Measurements from ENCODE around the gene SLC6A13.

Gene SLC6A13

DNA sequence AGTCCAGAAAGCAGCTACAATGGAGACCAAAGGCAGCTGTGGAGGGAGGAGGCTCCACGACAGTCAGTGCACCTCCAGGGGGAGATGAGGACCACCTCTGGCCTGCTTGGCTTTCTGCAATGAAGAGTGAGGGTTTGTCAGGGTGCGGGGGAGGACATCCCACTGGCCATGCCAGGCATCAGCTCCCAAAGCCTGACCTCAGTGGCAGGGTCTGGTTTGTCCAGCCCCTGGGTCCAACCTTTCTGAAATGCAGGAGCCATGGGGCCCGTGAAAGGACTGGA is 83.9 kb downstream of the SLC6A13 start:
- DNase-seq (ENCODE audit: low read depth in 2 of 2) = no peak

DNA sequence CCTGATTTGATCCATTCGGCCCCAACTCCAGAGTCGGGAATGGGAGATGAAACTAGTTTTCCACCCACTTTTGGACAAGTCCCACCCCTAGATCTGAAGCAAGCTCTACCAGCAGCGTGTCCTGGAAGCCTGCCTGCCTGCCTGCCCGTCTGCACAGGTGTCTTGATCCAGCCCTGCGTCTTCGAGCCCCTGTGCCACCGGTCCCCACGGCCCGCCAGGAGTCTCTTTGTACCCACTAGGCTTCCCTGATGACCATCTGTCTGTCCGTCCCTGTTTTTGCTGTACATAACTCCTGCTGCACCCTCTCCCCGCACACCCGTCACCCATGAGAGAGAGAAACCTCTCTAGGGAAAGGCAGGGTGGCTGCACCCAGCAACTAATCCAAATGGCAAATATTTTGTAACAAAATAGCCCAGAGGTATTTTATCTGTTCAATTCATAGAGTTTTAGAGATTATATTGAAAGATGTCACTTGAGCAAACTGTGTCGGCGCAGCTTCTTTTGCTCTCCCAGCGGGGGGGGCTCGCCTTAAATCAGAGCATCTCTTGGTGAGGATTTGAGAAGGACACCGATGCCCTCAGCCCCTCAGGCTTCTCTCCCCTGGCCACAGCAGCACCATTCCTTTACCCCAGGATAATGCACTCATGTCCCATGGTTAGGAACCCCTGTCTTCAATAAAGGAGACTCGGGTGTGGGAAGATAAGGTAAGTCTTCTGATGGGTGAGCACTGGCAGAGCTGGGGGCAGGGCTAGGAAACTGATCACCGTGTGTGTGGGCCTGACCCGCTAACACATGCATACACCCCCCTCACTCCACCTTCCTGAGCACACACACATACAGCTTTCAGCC is 84.4 kb downstream of the SLC6A13 start:
- DNase-seq (ENCODE audit: low read depth in 2 of 2) = no peak

- no peak for DNase-seq (ENCODE audit: low read depth in 2 of 2)
Measured at GRCh38 chr12:177336-177979, 85.2 kb downstream of the SLC6A13 start.

- no peak for DNase-seq (ENCODE audit: low read depth in 2 of 2)
Measured at GRCh38 chr12:176321-177181, 86.1 kb downstream of the SLC6A13 start.

GRCh38 chr12:175759-176158 is 86.9 kb downstream of the SLC6A13 start:
- DNase-seq (ENCODE audit: low read depth in 2 of 2) = no peak

DNA sequence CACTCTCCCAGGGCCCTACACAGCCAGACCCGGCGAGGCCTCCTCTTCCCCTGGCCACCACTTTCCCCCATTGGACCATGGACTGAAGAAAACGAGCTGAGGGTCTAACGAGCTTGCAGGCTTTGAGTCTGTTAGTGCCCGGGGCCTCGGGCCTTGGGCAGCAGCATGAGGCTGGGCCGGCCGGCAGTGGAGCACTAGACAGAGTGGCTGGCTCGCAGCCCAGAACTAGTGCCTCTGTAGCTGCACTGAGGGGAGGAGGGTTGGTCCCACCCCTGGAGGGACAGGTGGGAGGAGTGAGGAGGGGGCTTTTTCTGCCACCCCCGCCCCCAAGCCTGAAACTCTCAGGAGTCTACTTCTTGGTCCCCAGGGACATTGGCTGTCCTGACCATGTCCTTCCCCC is 87.4 kb downstream of the SLC6A13 start:
- DNase-seq (ENCODE audit: low read depth in 2 of 2) = no peak

- no peak for DNase-seq (ENCODE audit: low read depth in 2 of 2)
Measured at GRCh38 chr12:174596-174995, 88.0 kb downstream of the SLC6A13 start.

GRCh38 chr12:174124-174523 is 88.5 kb downstream of the SLC6A13 start:
- DNase-seq (ENCODE audit: low read depth in 2 of 2) = no peak

DNA sequence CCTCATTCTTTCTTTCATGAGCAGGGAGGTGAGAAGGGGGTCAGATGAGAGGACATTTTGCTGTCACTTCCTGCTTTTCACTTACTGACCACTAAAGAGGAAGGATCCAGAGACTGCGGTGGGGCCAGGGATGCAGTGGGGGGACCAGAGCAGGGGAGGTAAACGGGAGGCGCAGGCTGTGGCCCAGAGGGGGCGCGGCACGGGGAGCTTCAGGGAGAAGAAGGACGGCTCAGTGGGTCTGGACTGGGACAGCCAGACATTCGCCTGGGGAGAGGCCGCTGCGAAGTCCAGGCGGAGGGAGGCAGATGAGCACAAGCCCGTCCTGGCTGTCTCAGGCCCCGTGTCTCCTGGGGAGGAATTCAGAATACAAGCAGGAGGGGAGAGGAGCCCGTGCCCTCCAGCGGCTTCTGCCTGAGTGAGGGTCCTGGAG is 89.9 kb downstream of the SLC6A13 start:
- DNase-seq (ENCODE audit: low read depth in 2 of 2) = no peak

DNA sequence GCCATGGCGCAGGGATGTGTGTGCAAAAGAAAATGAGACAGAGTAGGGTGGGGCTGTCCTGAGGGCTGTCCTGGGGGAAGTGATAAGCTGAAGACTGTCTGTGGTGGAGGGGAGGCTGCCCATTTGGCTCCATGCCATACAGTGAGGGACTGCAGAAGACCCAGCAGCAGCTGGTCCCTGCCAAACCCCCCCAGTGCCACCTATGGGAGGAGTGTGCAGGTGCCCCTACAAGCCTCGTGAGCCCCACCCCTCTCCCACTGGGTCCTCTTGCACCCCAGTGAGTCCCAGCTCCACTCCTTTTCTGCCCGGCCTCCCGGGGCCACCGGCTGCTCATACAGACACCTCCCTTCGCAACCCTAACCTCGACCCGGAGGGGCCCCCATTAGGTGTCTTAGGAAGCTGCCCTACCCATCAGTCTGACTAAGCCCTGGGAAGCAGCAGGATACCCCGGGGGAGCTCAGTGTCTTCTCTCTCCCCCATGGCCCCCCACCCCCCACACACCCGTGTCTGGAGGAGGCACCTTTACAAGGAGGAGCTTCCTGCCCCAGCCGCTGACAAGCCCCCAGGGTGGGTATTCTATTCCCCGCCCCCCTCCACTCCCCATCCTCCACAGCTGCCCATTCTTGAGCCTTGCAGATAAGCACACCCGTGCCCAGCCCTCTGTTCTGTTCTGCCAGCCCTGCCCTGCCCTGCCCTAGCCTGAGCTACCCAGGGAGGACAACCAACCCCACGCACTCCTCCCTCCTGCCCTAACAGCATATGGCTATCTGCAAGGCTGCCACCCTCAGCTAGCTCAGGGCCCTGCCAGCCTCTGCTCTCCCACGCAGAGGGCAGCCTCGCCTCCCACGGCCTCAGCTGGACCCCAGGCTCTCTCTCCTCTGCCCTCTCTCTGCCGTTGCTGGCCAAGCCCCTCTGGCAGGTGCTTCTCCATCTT is 90.6 kb downstream of the SLC6A13 start:
- no peak for DNase-seq (ENCODE audit: low read depth in 2 of 2)

DNA sequence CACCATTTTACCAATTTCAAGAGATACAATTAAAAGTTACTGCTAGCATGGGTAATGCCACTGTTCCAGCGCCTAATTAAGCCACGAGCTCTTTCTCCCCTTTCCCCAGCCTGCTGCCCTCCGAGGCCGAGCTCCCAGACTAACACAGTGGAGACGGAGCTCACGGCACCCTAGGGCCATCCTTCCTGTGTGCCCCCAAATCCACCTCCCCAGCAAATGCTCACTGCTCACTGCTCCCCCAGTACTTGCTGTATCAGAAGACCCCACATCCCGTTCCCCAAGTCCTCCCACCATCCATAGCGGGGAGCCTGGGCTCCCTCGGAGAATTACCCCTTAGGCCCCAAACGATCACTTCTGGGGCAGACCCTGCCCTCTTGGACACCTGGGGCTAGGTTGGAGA is 91.4 kb downstream of the SLC6A13 start:
- no peak for DNase-seq (ENCODE audit: low read depth in 2 of 2)

Measured in stimulated activated CD4-positive, alpha-beta T cell treated with anti-CD3 and anti-CD28 coated beads, Interleukin-12 subunit alpha, Interleukin-12 subunit beta, amount 100 ng/mL, for 24 hours (primary cell).